Activated T-cell treated with anti-CD3 and anti-CD28 coated beads for 1 hour (primary cell): ENCODE data around the gene C8G.

ENCODE experiments used
- DNase-seq: peaks from one replicate; pipeline ENCODE4 v3.0.0-alpha.2; 2020; ENCODE audit warnings: low read depth

The C8G gene

GRCh38 chr9:136983167-136983566, 38.1 kb downstream of the C8G start:
- DNase-seq = no peak

DNA sequence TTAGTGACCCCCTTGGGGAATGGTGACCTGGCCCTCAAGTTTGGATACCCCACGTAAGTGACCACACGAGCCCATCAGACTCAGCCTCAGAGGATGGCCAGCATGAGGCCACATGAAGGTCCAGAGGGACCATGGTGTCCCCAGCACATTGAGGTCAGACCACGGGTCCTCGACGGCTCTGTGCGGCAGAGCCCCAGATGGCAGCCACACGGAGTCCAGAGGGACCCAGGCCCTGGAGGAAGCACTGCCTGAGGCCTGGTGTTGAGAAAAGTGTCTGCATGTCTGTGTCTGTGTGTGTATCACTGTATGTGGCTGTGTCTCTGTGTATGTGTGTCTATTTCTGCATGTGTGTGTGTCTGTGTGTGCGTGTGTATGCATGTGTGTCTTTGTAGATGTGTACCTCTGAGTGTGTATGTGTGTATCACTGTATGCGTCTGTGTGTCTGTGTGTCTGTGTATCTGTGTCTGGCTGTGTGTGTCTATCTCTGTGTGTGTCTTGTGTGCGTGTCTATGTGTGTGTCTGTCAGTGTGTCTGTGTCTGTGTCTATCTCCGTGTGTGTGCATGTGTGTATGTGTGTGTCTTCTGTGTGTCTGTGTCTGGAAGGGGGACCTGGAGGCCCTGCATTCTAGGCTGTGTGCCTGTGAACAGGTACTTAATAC, 38.7 kb downstream of the C8G start:
- no peak for DNase-seq

DNA sequence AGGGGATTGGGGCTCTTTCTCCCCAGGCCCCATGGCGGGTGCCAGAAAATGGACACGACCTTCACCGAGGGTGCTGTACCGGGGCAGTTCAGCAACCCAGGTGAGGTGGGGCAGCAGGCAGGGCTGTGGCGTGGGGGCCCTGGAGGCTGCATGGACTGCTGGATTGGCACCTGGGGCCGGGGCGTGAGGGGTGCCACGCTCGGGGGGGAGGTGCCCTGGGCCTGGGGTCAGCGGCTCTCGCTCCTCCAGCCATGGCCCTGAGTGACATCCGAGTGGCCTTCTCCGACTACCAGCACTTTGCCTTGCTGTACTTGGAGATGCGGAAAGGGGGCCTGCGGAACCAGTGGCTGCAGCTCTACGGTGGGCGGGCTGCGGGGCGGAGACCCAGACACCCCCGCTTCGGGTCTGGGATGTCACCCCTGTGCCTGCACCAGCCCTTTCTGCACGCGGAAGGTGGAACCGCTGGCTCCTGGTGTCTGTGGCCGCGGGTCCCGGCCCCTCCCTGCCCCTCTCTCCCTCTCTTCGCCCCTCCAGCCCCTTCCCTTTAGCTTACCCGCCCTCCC, 39.5 kb downstream of the C8G start:
- DNase-seq = no peak

GRCh38 chr9:136985027-136985602, 40.1 kb downstream of the C8G start:
- no peak for DNase-seq

DNA sequence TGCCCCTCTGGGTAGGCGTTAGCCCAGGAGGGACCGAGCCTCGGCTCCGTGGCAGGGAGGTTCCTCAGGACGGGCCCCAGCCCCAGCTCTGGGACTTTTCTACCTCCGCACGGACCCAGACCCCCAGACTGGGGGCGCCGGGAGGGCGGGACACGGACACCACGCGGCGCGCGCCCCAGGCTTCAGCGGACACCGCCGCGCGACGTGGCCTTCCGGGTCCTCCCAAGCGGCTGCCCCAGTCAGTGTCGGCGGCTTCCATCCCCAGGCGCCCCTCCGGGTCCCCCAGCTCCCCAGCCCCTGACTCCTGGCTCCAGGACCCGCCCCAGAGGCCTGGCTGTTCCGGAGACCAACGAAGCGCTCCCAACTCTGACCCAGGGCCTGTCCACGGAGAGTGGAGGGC, 40.8 kb downstream of the C8G start:
- DNase-seq = no peak

- no peak for DNase-seq
These were observed 43.8 kb downstream of the C8G start for GRCh38 chr9:136988872-136989271.

- no peak for DNase-seq
These were observed 45.3 kb downstream of the C8G start for GRCh38 chr9:136990242-136990911.

DNA sequence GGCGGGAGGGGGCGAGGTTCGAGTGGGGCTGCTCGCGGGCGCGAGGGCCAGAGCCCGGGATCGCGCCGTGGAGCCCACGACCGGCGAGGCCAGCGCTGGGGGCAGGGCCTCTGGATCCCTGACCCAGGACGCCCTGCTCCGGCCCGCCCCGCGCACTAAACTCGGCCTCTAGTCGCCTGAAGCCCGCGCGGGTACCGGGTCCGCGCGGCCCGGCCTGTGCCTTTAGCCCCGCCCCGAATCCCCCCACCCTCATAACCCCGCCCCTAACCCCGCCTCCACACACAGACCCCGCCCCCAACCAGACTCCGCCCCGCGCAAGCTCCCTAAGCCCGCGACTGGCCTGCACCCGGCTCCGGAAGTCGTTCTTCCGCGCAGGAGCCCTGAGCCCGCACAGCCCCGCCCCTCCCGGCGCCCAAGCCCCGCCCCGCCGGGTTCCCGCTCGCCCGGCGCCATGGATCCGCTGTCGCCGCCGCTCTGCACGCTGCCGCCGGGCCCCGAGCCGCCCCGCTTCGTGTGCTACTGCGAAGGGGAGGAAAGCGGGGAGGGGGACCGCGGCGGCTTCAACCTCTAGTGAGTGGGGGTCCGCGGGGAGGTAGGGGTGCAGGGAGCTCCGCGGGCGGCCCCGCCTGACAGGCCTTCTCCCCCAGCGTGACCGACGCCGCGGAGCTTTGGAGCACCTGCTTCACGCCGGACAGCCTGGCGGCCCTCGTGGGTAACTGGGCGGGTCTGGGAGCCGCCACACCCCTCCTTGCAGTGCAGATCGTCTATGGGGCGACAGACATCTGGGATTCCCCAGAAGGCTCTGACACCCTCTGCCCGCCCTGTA, 47.2 kb downstream of the C8G start, which contains the start of gene PAXX:
Gene PAXX (plus strand): TSS at position 430 of the 826 bp plus-strand sequence. CDS start 22 bp downstream, at position 452.
- DNase-seq = peak; percentile 92

GRCh38 chr9:136992819-136993369, 47.9 kb downstream of the C8G start:
- DNase-seq = no peak

DNA sequence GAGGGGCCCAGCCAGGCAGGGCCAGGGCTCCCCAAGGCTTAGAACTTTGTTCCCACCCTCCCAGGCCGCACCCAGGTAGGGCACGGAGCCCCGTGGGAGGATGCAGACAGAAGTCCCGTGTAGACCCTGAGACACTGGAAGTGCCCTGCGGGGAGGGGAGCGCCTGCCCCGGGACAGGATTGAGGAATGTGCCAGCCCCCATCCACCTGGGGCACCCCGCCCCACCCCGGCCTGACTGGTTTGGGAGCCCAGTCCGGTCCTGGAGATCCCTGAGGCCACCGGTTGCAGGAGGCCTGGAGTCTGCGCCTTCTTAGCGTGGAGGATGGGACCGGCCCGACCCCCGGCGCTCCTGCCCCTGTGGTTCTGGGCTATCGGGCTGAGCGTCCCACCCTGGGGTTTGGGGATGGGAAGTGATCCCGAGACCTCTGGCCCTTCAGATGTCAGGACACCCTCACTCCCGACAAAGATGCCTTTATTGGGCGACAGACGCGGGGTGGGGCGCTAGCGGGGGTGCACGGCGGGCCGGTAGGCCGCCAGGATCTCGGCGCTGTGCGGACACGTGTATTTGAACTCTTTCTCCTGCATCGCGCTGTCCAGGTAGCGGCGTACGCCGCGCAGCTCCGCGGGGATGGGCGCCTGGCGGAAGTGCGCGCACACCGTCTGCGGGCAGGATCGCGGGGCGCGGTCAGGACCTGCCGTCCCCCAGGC, 49.3 kb downstream of the C8G start:
- no peak for DNase-seq

GRCh38 chr9:136994888-136995230, 49.8 kb downstream of the C8G start:
- no peak for DNase-seq

- DNase-seq = no peak
These were observed 50.3 kb downstream of the C8G start for GRCh38 chr9:136995362-136995761.

DNA sequence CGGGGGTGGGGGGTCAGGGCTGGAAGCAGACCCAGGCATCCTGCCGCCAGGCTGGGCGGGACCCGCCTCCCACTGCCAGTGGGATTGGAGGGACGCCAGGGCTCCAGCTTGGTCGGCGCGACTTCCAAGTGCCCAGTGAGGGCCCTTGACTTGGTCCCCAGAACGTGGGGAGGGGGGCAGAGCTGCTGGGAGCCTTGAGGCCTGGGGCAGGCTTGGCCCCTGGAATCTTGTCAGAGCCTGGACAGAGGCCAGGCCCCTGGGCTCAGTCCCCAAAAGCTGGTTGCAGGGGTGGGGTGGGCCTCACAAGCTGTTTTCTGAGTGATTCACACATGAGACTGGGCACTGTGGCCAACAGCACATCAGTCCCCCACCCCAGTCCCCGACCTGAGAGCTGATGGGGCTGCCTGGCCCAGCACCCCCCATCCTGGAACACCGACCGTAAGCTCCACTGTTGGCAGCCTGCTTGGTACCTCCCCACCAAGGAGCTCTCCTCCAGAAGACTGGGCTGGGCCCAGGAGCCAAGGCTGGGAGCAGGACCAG, 50.8 kb downstream of the C8G start:
- no peak for DNase-seq
